ENCODE data around the gene UCKL1.
A peak's percentile ranks its signal among the peaks of the same experiment; 100 is the strongest.

The UCKL1 gene

GRCh38 chr20:63955281-63955826, 862 bp downstream of the UCKL1 start:
- Histone ChIP-seq H3K4me2 (ENCODE audit: low read length) (peak overlapping the region; percentile 97), H3K27me3 (ENCODE audit: control insufficient read depth, insufficient read depth, low read length) (no peaks in the 10 kb centered on the region), H3K36me3 (ENCODE audit: insufficient read depth, low read length) (peaks cover 14% of the 10 kb centered on the region), H3K4me3 (ENCODE audit: low read length) (peak overlapping the region; percentile 100), H3K9me3 (replicated peaks; ENCODE audit: low read length) (no peaks in the 10 kb centered on the region), H3K4me1 (ENCODE audit: control insufficient read depth, insufficient read depth, low read length) (peaks cover 48% of the 10 kb centered on the region), H3K9ac (ENCODE audit: low read depth, low read length) (peak overlapping the region; percentile 99)

DNA sequence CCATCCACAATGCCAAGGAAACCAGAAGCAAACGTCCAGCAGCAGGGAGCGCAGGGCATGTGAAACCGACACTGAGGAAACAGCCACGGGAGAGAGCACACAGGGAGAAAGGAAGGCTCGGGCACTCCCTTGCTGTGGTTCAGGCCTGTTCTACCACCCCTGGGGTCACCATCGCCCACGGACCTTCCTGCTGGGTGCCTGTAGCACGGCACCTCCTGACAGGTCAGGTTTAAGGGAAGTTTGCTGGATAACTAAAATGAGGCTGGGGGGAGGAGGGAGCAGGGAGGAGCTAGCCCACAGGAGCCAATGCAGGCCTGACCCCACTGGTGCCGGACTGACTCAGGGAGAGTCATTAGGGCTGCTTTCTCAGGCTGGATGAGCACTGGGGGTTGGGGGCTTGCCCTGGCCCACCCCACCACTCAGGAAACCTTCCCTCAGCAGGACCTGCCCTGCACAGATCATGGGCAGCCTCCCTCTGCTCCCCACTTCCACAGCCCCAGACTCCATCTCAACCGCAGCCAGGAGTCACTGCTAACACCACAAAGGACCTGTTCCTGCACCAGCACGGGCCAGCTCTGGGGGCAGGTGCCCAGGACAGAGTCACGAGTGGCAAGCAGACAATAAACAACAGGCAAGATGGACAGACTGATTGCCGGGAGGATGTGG, 2.3 kb downstream of the UCKL1 start:
- peak overlapping the region; percentile 97 for H3K4me2 ChIP-seq (ENCODE audit: low read length)
- H3K9ac ChIP-seq (ENCODE audit: low read depth, low read length), result peak overlapping the region; percentile 14
- H3K4me1 ChIP-seq (ENCODE audit: control insufficient read depth, insufficient read depth, low read length), result peaks cover 62% of the 10 kb centered on the region
- H3K27me3 ChIP-seq (ENCODE audit: control insufficient read depth, insufficient read depth, low read length), result no peaks in the 10 kb centered on the region
- no peaks in the 10 kb centered on the region for H3K9me3 ChIP-seq (replicated peaks; ENCODE audit: low read length)
- H3K36me3 ChIP-seq (ENCODE audit: insufficient read depth, low read length), result peaks cover 9% of the 10 kb centered on the region
- peak overlapping the region; percentile 100 for H3K4me3 ChIP-seq (ENCODE audit: low read length)

GRCh38 chr20:63952769-63953168, 3.4 kb downstream of the UCKL1 start:
- Histone ChIP-seq H3K4me3 (ENCODE audit: low read length) (no peak overlapping the region), H3K9ac (ENCODE audit: low read depth, low read length) (no peak overlapping the region), H3K9me3 (replicated peaks; ENCODE audit: low read length) (no peaks in the 10 kb centered on the region), H3K36me3 (ENCODE audit: insufficient read depth, low read length) (peaks cover 9% of the 10 kb centered on the region), H3K4me2 (ENCODE audit: low read length) (no peak overlapping the region), H3K27me3 (ENCODE audit: control insufficient read depth, insufficient read depth, low read length) (no peaks in the 10 kb centered on the region), H3K4me1 (ENCODE audit: control insufficient read depth, insufficient read depth, low read length) (peaks cover 66% of the 10 kb centered on the region)

DNA sequence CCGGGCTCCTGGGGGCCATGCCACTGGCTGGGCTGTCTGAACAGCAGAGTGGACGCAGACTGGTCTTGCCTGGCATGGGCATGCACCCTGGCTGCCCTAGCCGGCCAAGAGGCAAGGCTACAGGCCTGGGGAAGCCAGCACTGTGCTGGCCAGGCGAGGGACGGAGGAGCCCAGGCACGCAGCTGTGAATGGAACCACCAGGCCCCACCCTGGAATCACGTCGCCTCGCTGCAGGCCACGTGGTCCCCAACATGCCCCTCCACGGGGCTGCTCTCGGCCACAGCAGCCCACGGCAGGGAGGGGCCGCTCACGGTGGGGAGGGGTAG, 4.0 kb downstream of the UCKL1 start:
- Histone ChIP-seq H3K9me3 (replicated peaks; ENCODE audit: low read length) (no peaks in the 10 kb centered on the region), H3K9ac (ENCODE audit: low read depth, low read length) (no peak overlapping the region), H3K36me3 (ENCODE audit: insufficient read depth, low read length) (peaks cover 9% of the 10 kb centered on the region), H3K27me3 (ENCODE audit: control insufficient read depth, insufficient read depth, low read length) (no peaks in the 10 kb centered on the region), H3K4me2 (ENCODE audit: low read length) (no peak overlapping the region), H3K4me1 (ENCODE audit: control insufficient read depth, insufficient read depth, low read length) (peaks cover 61% of the 10 kb centered on the region), H3K4me3 (ENCODE audit: low read length) (no peak overlapping the region)

DNA sequence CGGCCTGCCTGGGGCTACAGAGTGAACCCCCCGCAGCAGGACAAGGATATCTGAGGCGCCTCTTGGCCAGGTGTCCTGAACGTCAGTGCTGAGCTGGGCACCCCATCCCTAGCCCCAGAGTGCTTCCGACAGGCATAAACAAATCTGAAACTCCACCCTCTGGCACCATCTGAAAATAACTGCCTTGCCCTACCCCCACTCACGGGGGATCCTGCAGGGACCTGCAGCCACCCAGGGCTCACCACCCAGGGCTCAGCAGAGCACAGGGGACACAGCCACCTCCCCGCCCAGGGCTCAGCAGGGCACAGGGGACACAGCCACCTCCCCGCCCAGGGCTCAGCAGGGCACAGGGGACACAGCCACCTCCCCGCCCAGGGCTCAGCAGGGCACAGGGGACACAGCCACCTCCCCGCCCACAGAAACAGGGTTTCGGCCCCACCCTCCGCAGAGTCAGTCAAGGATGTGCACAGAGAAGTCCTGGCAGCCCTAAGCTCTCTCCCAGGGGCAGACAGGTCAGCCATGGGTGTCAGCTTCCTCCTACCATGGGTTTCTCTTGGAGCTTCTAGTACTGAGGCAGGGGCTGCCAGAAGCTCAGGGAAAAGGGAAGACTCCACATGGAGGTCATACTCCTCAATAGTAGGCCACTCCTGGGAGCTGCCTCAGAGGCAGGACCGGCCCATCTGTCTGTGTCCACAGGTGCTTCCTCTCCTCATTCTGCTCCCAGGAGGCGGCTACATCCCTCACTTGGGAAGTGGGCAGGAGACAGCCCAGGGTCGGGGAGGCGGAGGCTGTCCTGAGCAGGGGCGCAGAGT, 4.6 kb downstream of the UCKL1 start:
- Histone ChIP-seq H3K4me3 (ENCODE audit: low read length) (no peak overlapping the region), H3K4me1 (ENCODE audit: control insufficient read depth, insufficient read depth, low read length) (peaks cover 56% of the 10 kb centered on the region), H3K9me3 (replicated peaks; ENCODE audit: low read length) (no peaks in the 10 kb centered on the region), H3K4me2 (ENCODE audit: low read length) (peak overlapping the region; percentile 13), H3K36me3 (ENCODE audit: insufficient read depth, low read length) (peaks cover 9% of the 10 kb centered on the region), H3K9ac (ENCODE audit: low read depth, low read length) (no peak overlapping the region), H3K27me3 (ENCODE audit: control insufficient read depth, insufficient read depth, low read length) (no peaks in the 10 kb centered on the region)

DNA sequence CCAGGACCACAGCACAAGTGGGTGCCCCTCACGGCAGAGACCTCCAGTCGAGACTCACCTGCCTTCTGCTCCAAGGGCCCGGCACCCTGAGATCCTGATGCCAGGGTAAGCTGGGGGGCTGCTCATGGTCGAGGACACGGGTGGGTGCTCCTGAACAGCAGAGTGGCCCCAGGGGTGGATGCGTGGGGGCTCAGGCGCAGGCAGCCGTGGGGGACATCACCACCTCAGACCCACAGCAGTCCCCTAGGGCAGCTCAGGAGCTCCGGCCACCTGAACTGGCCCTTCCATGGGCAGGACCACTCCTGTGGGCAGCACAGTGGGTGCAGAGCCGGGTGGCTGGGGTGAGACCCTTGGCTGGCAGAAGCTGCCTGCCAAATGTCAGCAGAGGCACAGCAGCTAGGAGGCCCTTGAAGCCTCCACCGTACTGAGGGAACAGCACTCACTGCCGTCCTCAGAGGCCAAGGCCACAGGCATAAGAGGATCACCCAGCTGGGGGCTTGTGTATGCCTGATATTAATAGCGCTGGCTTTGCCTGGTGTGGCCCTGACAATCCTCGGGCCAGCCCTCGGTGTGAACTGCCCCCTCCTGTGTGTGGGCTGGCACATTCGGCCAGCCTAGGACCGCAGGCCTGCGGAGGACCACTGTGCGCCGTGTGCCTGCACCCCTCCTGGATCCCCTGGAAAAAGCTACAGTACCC, 5.4 kb downstream of the UCKL1 start:
- Histone ChIP-seq H3K4me1 (ENCODE audit: control insufficient read depth, insufficient read depth, low read length) (peaks cover 55% of the 10 kb centered on the region), H3K4me2 (ENCODE audit: low read length) (peak overlapping the region; percentile 13), H3K4me3 (ENCODE audit: low read length) (no peak overlapping the region), H3K9me3 (replicated peaks; ENCODE audit: low read length) (no peaks in the 10 kb centered on the region), H3K9ac (ENCODE audit: low read depth, low read length) (no peak overlapping the region), H3K36me3 (ENCODE audit: insufficient read depth, low read length) (peaks cover 14% of the 10 kb centered on the region), H3K27me3 (ENCODE audit: control insufficient read depth, insufficient read depth, low read length) (no peaks in the 10 kb centered on the region)

DNA sequence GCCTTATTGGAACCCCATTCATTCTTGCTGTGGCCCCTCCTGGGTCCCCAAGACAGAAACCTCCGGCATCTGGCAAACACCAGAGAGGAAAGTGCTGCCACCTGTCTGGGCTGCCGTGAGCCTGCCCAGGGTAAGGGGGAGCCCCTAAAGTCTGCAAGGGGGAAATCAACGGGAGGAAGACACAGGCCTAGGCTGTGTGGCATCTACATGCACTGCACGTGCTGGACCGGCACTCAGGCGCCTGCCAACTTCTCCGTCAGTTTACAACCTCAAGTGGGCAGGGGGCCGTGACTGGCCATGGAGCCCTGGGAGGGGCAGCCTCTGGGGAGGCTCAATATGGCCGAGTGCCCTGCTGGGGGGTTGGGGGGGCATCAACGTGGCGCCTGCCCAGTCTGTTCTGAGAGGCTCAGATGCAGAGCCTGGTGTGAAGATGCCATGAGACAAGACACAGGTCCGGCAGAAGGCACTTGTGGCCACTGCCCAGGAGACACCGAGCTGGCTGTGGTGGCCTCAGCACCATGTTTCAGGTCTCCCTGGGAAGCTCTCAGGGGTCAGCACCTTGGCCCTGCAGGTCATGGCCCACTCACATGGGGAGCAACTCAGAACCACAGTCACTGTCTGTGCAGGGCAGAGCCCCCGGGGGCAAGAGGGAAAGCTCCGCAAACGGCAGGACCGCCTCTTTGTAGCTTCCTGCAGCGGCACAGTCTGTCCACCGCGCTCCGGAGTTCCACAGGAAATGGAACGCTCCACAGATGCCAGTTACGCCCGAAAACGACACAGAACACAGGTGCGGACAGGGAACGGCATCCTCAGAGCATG, 8.4 kb downstream of the UCKL1 start:
- peaks cover 39% of the 10 kb centered on the region for H3K4me1 ChIP-seq (ENCODE audit: control insufficient read depth, insufficient read depth, low read length)
- H3K9ac ChIP-seq (ENCODE audit: low read depth, low read length), result no peak overlapping the region
- H3K36me3 ChIP-seq (ENCODE audit: insufficient read depth, low read length), result peaks cover 41% of the 10 kb centered on the region
- no peaks in the 10 kb centered on the region for H3K27me3 ChIP-seq (ENCODE audit: control insufficient read depth, insufficient read depth, low read length)
- H3K4me2 ChIP-seq (ENCODE audit: low read length), result peak overlapping the region; percentile 38
- no peak overlapping the region for H3K4me3 ChIP-seq (ENCODE audit: low read length)
- no peaks in the 10 kb centered on the region for H3K9me3 ChIP-seq (replicated peaks; ENCODE audit: low read length)

DNA sequence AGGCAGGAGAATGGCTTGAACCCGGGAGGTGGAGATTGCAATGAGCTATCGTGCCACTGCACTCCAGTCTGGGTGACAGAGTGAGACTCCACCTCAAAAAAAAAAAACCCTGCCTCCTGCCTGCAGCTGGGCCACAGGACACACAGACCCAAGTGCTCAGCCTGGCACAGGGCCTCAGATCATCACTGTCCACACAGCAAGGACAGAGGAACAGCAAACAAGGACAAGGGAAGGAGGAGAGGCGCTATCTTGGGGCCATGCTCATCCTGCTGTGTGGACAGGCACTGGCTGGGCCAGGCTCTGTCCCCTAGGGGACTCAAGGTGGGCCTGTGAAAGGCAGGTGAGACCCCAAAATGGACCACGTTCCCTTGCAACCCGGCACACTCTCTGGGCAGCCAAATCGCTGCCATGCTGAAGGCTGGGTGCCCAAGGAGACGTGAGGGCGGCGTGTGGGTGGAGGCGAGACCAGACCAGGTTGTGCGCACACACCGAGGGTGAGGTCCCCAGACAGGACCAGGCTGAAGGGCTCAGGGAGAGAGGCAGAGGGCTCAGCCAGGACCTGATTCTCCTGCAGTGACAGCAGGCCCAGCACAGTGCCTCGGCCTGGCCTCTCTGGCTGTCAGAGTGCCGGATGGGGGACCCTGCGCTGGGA, 9.1 kb downstream of the UCKL1 start:
- Histone ChIP-seq H3K36me3 (ENCODE audit: insufficient read depth, low read length) (peaks cover 42% of the 10 kb centered on the region), H3K27me3 (ENCODE audit: control insufficient read depth, insufficient read depth, low read length) (no peaks in the 10 kb centered on the region), H3K4me3 (ENCODE audit: low read length) (no peak overlapping the region), H3K9me3 (replicated peaks; ENCODE audit: low read length) (no peaks in the 10 kb centered on the region), H3K9ac (ENCODE audit: low read depth, low read length) (no peak overlapping the region), H3K4me2 (ENCODE audit: low read length) (no peak overlapping the region), H3K4me1 (ENCODE audit: control insufficient read depth, insufficient read depth, low read length) (peaks cover 37% of the 10 kb centered on the region)

DNA sequence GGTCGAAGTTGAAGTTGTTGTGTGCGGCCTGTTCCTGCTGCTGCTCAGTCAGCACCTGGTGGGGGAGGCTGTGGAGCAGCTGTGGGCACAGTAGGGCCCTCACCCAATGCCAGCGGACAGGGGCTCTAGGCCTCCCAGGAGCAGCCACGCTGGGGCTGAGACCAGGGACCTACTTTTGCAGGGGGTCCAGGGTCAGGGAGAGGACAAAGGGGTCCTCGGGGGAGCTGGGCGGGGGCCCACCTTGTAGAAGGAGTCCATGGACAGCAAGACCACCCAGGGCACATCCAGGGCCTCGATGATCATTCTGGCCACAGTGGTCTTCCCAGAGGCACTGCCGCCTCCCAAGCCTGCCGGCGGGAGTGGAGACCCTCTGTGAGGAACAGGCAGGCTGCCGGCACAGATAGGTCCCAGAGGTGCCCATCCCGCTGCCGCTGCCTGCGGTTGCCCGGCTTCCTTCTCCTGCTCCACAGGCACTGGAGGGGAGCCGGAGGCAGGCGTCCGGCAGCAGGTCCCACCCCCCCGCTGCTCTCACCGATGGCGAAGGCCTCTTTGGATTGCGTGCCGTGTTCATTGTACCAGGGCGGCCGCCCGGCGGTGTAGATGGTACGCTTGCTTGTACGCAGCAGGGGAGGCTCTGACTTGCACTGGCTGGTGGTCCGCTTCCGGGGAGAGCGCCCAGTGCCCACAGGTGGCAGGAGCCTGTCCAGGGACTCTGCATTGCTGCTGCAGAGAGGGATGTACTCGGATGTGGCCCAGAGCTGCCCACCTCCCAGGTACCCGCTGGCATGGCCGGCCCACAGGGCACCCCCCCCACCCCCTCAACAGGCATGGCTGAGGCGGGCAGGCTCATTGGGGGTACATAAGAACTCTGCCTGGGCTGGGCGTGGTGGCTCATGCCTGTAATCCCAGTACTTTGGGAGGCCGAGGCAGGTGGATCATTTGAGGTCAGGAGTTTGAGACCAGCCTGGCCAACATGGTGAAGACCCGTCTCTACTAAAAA, 10.0 kb downstream of the UCKL1 start:
- no peak overlapping the region for H3K9ac ChIP-seq (ENCODE audit: low read depth, low read length)
- H3K4me2 ChIP-seq (ENCODE audit: low read length), result no peak overlapping the region
- H3K36me3 ChIP-seq (ENCODE audit: insufficient read depth, low read length), result peaks cover 41% of the 10 kb centered on the region
- H3K27me3 ChIP-seq (ENCODE audit: control insufficient read depth, insufficient read depth, low read length), result no peaks in the 10 kb centered on the region
- peaks cover 33% of the 10 kb centered on the region for H3K4me1 ChIP-seq (ENCODE audit: control insufficient read depth, insufficient read depth, low read length)
- no peaks in the 10 kb centered on the region for H3K9me3 ChIP-seq (replicated peaks; ENCODE audit: low read length)
- H3K4me3 ChIP-seq (ENCODE audit: low read length), result no peak overlapping the region

Data from skeletal muscle satellite cell (primary cell).